ENCODE data around the gene ACSBG1.

ACSBG1 gene

DNA sequence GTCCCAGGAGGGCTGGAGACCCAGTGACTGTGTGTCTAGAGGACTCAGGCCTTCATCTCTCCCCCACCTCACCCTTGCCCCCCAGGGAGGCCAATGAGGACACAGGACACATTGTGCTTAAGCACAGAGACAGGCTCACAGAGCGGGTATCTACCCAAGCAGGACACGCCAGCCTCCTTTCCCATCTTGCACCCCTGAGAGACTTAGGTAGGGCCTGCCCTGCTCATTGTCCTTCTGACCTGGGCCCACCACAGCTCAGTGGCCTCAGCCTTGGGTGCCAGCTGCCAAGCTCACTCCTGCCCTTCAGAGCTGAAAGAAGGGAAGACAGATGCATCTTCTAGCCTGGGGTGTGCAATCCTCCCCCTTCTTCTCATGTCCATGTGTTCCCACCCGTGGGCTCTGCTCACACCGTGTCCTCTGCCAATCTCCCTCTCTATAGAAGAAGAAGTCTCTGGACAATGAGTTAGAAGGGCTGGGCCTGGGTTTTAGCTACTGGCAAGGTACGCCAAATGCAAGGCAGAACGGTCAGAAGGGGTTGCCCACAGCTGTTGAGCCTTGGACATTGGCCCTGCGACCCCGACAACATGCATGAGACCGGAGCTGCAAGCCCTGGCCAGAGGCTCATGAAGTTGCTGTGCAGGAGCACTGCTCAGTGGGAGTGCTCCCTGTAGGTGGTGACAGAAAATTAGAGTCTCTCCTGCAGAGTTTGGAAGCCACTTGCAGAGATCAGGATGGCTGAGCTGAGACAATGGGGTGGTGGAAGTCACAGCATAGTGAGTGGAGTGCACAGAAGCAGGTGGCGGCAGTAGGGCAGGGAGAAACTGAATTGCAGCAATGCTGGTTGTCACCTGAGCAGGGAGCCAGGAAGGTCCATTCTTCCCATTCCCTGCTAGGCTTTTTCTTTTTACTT is 32.8 kb downstream of the ACSBG1 start:
- DNase-seq: no peak

DNA sequence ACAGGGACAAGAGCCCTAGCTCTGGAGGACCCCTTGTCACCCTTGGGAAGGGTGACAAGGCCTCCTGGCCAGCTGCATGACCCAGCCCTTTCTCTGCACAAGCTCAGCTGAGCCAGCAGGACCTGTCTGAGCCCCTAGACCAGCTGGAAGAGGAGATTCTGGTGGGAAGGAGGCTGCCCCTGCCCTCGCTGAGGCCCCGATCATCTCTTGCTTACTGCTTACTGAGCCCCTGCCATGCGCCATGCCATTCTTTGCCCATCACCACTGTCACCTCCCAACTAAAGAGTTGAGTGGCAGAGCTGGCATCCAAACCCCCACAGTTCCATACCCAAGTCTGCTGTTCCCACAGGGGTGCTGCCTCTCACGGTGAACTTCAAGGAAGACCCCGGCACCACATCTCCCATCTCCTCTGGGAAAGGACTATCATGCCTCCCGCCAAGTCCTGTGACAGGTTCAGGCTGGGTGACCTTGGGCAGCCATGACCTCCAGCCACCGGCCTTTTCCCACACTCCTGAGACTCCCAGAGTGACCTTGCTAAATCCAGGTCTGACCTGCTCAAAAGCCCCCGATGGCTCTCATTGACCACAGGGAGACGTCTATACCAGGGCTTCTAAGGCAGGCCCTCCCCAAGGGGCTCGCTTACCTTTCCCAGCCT is 34.0 kb downstream of the ACSBG1 start:
- DNase-seq: no peak

DNA sequence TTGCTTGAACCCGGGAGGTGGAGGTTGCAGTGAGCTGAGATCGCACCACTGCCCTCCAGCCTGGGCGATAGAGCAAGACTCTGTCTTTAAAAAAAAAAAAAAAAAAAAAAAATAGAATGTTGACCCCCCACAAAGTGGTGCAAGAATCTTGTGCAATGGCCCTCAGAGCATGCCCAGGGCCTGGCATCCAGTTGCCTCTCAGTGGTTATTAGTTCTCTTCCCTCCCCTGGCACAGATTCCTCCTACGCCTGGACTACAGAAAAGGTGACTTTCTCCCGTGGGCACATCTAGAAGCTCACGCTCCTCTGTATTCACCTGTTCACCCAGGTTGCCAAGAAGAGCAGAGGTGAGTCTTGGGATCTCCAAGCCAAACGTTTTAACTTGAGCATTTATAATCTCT is 36.7 kb downstream of the ACSBG1 start:
- DNase-seq: no peak

DNA sequence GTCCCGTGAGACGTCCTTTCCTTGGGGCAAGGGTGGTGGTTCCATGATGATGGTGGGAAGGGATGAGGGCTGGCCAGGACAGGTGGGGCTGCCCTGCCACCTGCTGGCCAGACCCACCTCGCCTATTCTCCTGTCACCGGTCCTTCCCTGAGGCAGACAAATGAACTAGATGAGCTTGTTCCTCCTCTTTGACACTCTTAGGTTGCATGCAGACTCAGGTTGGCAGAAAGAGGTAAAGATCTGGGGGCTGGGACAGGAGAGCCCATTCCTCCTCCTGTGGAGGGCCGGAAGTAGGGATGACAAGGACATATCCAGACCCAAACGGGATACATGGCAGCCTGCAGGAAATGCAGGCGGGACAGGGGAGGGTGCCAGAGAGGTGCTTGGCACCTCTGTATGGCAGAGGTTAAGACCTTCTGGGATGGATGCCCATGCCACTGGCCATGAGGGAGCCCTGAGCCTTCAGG is 38.6 kb downstream of the ACSBG1 start:
- no peak for DNase-seq

DNA sequence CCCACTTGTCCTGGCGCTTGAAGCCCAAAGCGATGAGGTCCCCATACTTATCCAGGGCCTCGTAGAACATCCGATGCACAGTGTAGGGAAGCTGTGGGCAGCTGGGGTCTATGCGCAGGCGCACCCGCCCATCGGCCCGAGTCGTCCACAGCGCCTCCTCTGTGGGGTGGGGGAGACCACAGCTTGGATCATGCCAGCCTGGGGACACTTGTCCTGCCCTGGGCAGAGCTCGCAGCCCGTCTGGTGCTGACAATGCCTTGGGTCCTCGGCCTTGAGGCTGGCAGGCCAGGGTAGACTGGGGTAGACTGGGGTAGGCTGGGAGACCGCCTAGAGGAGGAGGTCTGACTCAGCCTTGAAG is 39.8 kb downstream of the ACSBG1 start:
- DNase-seq: no peak

DNA sequence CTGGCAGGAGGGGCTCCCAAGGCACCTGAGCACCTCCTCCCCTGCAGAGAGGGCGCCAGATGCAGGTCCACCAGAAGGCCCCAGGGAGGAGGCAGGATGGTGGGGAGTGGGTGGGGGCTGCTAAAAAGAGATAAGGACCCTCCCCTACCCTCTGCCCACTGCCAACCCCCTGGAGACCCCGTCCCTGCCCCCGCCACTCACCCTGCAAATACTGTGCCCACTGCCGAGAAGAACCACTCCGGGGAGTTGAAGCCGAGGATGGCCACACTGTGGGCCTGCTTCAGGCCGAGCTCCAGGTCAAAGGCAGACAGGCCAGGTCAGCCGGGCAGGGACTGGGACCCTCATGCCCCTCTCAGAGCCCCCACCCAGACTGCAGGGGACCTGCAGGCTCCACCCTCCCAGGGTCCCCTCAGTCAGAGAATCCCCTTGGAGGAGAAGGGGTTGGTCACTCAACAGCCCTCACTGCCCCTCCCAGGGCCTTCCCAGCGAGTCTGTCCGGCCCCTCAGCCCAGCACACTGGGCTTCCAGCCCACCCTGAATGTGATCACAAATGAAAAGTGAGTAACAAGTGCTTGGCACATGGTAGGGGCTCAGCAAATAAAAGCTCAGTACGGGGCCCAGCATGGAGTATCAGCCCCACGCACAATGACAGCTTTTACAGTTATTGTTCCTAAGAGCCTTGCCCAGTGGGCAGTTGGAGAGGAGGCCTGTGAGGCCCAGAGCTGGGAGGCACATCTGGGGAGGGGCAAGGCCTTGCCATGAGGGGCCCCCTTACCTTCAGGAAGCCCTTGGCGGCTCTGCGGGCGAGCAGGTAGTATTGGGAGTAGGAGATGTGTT is 40.4 kb downstream of the ACSBG1 start:
- DNase-seq: no peak

DNA sequence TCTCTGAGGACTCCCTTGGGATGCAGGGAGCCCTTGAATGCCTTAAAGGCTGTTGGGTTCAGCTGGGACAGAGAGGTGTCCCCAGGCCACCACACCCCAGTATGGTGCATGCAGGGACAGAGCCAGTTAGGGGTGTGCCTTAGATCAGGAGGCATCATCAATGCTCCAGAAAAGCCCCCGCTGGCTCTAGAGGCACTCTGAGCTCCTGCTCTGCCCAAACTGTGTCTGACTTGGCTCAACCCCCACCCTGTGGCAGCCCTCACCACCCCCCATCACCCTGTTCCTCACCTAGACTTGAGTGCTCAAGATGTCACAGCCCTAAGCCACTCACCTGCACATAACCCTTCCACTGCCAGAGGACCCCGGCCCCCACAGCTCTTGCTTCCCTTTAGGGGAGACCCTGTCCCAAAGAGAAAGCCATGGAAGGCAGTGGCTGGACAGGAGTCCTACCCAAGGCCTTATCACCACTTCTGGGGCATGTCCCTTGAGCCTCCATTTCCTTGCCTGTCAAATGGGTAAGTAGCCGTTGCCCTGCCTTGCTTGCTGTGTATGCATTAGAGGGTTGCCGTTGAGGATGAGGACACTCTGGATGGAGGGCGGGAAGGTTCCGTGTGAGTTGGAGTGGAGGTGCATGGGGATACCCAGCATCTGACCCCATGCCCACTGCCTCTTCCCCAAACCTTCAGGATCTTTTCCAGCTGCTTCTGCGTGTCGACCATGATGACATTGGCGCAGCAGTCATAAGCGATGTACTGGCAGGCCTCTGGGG is 41.4 kb downstream of the ACSBG1 start:
- DNase-seq: no peak

DNA sequence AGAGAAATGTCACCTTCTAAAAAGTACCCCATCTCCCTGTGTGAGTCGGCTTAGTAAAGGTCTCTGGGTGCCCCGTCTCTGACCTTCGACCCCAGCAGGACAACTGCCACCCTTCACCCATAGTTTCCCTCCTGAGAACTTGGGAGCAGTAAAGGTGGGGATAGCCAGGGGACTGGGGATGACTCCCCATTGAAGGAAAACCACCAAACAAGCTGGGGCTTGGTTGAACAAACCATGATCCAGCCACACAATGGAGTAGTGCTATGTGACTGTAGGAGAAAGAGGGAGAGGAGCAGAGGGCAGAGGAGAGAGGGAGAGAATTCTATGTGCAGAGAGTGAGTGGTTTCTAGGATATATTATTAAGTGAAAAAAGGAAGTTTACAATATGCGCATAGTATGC is 51.5 kb downstream of the ACSBG1 start:
- no peak for DNase-seq

DNA sequence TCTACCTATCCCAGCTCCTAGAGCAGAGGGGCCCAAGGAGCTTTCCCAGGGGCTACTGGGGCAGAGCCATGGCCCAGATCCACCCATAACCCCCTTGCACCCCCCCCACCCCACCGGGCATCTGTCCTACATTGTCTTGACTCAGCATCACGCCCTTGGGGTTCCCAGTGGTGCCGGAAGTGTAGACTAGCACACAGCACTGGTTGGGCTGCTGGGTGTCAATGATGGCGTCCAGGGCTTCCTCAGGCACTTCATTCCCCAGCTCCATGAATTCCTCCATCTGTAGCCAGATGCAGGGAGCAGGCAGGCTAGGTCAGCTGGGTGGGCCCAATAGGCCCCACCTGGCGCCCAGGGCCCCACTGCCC is 52.0 kb downstream of the ACSBG1 start:
- no peak for DNase-seq

DNA sequence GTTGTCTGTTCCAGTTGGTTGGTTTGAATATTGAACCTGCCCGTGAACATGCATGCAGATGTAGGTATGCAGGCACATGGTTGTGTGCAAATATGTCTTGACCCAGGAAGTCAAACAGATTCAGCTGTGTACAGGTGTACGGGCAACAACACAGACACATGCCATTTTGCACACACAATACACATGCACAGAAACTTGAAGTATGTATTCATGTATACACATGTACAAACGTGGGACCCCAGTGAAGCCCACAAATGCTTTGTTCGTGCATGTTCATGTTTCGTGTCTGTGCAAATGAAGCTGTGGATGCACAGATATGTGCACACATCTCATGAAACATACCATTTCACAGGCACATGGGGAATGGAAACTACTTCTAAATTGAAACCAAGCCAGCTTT is 54.5 kb downstream of the ACSBG1 start:
- no peak for DNase-seq

DNA sequence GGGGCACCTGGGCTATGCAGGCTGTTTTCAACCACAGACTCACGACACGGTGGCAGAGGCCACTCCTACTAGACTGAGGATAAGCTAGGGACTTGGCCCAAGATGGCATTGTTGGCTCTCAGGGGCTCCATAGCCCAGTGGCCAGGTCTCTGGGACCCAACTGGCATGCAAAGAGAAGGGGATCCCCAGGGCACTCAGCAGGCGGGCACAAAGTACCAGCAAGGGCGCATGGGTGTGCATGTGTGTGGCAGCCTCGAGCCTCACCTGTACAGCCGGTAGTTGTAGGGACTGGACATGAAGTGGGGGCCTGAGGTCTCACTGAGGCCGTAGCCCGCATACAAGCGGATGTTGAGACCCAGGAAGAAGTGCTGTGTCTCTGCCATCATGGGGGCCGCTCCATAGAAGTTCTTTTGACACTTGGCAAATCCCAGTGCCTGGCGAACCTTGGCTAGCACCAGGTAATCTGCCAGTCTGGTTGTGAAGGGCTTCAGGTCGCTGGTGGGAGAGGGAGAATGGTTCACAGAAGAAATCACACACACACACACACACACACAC is 55.0 kb downstream of the ACSBG1 start:
- DNase-seq: no peak

DNA sequence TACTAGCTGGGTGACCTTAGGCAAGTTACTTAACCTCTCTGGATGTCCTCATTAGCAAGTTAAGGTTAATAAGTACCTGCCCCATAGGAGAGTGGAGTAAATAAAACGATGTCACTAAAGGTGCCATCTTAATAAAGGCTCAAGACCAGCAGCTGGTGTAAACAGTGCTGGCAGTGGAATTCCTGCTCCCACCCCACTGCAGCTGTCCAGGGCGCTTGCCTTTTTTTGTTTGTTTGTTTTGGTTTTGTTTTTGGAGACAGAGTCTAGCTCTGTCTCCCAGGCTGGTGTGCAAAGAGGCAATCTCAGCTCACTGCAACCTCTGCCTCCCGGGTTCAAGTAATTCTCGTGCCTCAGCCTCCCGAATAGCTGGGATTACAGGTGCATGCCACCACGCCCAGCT is 56.3 kb downstream of the ACSBG1 start:
- no peak for DNase-seq

DNA sequence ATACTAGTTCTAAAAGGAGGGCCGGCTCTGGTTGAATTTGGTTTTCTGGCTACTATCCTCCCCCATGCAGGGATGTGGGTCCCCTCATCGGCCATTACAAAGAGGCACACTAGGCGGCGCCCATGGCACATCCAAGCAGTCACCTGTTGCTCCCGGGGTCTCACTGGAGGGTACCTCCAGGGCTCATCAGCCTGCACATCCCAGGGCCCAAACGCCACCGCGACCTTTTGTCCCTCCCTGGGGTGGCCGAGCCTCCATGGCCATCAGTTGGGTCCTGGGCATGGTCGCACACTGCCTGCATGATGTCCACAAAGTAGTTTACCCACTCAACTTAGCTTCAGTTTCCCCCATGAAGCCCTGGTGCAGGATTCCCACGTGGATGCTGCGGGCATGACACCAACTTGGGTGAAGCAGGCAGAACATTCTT is 56.9 kb downstream of the ACSBG1 start:
- DNase-seq: no peak

DNA sequence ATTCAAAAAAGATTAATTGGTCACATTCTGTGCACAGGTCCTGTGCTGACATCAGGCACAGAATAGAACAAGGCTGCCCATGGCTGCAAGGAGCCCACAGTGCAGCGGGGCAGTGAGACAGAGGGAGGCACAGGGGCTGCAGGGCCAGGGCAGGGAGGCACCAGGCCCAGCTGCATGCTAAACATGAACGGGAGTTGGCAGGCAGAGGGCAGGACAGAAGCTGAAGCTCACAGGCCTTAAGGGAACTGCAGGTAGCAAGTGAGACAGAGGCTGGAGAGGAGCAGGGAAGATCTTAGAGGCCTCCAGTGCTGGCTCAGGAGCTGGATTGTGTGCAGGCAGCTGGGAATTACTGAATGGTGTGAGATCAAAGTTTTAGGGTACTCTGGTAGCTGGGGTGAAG is 59.0 kb downstream of the ACSBG1 start:
- DNase-seq: no peak

DNA sequence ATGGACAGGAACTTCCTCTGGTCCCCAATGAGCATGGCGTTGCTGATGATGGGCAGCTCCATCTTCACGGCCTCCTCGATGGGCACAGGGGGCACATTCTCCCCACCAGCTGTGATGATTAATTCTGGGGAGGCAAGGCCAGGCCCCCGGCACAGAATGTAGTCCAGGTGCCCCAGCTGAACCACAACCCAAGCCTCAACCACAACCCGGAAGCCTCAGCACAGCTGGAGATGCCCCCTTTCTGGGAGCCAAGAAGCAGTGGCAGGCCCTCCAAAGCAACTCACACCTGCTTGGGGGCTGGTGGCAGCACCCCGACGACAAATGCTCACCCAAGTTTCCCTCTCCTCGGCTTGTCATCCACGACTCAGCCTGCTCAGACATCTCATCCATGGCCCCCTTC is 60.0 kb downstream of the ACSBG1 start:
- no peak for DNase-seq

DNA sequence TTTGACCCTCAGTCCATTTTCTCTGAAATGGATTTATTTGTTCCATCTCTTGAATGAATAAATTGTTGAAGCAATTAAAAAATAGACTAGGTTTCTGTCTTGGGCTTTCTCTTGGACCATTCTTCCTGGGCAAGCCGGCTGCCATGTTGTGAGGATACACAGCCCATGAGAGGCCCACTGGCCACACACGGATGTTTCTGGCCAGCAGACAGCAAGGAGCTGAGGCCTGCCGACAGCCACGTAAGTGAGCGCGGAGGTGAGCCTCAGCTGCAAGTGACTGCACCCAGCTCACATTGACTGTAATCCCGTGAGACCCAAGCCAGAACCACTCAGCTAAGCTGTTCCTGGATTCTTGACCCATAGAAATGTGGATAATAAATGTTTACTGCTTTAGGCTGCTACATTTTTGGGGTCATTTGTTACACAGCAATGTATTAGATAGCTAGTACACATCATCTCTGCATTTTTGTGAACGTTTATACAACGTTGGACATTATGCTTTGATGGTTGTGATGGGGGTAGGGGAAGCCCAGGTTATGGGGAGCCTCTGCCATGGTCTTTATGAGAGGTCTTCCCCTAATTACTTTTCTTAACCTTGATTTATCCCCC is 62.4 kb downstream of the ACSBG1 start:
- DNase-seq: no peak

DNA sequence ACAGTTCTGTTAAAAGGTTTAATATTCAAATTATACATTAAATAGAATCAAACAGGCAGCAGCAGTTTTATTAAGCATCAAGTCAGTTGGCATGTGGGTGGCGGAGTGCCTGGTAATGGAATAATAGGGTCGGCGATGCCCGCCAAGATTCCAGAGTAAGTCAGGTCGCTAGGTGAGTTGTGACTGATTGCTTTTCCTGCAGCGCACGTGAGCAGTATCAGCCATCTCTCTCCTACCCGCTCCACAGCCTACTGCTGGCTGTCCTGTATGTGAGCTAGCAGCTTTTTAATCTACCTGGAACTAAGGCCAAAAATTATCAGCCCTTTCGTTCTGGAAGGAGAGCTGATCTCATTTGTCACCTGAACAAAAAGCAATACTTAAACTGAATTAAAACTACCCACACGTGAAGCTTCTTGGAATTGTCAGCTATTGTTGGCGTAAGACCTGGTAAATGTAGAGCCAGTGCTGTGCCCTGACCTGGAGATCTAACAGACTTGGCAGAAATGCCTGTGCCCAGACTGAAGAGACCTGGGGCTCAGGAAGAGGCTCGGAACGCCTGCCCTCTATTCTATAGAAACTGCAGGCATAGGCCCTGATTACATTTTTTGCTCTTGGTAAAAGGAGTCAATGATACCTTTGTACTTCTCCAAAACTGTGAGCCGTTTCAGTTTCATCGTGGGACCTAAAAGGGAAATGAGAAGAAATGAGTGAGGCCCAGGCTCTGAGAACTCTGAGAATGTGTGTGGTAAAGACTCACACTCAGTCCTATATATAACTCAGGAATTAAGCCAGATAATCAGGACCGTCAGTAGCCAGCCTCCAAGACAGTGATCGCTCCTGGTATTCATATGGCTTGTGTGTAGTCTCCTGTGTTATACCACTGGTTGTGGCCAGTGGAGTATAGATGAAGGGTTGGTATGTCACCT is 63.3 kb downstream of the ACSBG1 start:
- DNase-seq: no peak

DNA sequence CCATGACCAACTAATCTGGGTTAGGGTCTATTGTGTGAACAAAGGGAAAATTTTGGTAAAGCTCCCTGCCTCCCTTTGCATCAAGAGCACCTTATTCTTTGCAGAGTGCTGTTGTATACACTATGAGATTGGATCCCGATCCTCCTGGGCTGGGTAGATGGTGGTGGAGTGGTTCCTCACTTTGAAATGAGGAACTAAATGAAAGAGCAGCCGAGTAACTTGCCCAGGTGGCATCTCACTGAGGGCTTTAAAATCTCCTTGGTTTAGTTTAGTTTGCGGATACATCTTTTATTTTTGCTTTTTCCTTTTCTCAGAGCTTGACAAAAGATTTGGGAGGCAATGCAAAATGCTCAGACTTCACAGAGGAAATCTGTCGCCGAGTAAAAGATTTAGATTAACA is 65.8 kb downstream of the ACSBG1 start:
- DNase-seq: no peak

DNA sequence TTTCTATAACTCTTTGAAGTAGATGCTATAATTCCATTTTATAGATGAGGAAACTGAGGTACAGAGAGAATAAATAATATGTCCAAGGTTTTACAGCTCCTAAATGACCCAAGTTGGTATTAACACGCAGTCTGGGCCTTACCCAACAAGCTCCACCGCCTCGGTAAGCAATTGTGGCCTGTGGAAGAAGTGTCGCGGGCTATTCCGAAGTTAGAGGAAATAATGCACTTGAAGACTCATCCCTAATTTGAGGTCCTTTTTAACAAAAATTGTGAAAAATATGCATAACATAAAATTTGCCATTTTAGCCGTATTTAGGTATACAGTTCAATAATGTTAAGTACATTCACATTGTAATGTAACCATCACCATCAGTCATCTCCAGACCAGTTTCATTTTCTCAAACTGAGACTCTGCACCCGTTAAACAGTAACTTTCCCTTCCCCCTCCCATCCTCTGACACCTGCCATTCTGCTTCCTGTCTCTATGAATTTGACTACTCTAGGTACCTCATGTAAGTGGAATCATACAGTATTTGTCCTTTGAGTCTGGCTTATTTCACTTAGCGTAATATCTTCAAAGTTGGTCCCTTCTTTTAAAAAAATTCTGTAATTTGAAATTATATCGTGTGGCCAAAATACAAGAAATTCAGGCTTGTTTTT is 67.0 kb downstream of the ACSBG1 start:
- DNase-seq: no peak

DNA sequence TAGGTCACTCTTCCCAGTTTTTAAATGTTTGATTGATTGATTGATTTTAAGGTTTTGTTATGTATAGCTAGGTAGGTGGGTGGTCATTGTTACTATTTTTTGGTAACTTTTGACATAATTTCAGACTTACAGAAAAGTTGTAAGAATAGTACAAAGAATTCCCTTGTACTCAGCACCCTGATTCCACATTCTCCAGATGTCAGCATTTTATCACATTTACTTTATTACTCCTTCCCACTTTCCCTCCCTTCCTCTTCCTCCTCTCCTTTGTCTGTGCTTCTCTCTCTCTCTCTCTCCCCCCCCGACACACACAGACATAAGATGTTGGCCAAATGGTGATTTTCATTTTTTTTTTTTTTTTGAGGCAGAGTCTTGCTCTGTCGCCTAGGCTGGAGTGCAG is 70.4 kb downstream of the ACSBG1 start:
- no peak for DNase-seq
